ENCODE data around the gene CENPC.

Gene CENPC, protein sequence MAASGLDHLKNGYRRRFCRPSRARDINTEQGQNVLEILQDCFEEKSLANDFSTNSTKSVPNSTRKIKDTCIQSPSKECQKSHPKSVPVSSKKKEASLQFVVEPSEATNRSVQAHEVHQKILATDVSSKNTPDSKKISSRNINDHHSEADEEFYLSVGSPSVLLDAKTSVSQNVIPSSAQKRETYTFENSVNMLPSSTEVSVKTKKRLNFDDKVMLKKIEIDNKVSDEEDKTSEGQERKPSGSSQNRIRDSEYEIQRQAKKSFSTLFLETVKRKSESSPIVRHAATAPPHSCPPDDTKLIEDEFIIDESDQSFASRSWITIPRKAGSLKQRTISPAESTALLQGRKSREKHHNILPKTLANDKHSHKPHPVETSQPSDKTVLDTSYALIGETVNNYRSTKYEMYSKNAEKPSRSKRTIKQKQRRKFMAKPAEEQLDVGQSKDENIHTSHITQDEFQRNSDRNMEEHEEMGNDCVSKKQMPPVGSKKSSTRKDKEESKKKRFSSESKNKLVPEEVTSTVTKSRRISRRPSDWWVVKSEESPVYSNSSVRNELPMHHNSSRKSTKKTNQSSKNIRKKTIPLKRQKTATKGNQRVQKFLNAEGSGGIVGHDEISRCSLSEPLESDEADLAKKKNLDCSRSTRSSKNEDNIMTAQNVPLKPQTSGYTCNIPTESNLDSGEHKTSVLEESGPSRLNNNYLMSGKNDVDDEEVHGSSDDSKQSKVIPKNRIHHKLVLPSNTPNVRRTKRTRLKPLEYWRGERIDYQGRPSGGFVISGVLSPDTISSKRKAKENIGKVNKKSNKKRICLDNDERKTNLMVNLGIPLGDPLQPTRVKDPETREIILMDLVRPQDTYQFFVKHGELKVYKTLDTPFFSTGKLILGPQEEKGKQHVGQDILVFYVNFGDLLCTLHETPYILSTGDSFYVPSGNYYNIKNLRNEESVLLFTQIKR

DNA sequence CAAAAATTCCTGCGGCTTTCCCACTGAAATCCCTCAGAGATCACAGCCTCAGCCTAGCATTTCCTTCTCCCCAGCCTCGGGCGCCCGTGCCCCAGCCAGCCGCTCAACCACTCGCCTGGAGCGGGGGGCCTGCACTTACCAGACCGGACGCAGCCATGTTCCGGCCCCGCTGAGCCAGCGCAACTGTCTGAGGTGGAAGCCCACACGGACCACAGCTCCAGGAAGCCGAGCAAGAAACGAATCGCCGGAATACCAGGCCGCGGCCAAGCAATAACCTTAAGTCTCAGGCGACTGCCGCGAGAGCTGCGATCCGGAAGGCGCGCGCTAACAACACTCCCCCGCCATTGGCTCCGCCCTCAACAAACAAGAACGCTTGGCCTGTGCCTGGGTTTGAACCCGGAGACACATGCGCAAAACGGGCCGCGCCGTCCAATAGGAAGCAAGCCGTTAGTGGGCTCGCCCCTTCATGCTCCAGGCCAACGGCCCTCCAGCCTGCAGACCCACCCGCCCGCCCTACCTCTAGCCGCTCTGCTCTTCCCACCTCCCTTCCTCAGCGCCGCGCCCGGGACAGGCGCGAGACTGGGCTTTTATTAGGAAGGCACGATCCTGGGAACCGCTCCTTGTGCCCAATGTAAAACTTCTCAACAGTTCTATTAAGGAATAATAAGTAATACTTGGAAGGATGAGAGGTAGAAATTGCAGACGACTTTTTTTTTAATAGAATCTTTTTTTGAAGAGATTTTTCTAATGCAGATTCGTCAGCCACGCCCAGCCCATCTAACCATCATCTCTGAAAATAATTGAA is at the start of gene CENPC:
Gene CENPC (minus strand): TSS at position 305 of the 805 bp plus-strand sequence. CDS start 148 bp downstream, at position 157.
- peak; percentile 99 for DNase-seq (ENCODE audit: low spot score)

DNA sequence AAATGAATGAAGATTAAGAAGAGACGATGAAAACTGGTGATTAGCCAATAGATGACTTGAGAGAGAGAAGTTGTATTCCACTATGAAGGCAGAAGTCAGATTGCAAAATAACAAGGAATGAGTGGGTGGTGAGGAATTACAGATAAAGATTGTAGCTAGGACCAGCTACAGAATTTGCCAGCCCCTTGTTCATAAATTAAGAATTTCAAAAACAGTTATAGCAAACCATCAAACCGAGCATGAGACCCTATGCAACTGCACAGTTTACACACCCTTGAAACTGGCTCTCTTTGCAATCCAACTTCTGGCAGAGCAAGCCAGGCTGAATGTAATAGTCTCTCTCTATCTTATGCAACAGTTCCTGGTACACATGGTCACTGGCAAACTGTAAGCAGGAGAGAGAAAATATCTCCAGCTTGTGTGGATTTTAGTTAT is 48.5 kb upstream of the CENPC start:
- no peak for DNase-seq (ENCODE audit: low spot score)

DNA sequence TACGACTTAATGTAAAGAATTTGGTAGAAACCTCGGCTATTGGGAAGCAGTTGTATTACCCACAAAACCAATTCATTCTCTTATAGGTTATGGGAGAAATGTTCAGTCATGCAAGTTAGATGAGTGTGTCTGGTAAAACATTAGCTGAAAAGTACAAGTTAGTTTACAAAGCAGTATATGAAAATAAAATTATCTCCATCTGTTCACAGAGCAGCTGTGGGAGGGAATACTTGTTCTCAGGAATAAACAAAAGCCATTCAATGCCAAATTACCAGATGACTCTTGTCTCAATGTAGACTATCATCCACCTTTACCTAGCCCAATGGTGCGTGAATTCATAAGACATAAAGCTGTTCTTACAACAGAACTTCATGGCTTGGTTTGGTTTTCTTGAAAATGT is 41.9 kb upstream of the CENPC start:
- DNase-seq (ENCODE audit: low spot score) = no peak

DNA sequence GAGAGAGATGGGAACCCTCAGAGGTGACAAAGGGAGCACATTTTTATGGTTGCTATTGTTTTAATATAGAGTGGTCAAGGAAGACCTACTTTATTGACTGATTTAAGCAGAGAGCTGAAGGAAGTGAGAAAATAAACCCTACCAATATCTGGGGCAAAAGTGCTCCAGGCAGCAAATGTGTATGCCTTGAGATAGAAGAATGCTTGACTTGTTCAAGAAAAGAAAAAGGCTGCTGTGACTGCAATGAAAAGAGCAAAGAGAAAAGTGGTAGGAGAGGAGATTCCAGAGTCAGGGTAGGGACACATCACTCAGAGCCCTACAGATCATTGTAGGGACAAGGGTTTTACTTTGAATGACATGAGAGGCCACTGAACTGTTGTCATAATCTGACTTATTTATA is 39.2 kb upstream of the CENPC start:
- DNase-seq (ENCODE audit: low spot score) = no peak

DNA sequence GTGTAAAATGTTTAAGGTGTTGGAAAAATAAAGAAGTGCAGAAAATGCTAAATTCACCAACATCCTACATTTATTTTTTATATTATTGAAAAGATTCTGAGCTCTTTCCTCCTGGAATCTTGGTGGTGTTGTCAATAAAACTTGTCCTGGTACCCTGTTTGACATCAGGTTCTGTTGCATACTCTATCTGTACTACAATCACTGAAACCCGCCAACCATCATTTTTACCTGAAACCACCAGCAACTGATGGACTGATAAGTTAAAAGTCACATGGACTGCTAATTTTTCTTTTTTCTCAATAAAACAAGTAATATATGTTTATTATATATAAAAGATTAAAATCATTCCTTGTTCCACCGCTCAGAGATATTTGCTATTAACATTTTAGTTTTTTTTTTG is 36.6 kb upstream of the CENPC start:
- DNase-seq (ENCODE audit: low spot score) = no peak

DNA sequence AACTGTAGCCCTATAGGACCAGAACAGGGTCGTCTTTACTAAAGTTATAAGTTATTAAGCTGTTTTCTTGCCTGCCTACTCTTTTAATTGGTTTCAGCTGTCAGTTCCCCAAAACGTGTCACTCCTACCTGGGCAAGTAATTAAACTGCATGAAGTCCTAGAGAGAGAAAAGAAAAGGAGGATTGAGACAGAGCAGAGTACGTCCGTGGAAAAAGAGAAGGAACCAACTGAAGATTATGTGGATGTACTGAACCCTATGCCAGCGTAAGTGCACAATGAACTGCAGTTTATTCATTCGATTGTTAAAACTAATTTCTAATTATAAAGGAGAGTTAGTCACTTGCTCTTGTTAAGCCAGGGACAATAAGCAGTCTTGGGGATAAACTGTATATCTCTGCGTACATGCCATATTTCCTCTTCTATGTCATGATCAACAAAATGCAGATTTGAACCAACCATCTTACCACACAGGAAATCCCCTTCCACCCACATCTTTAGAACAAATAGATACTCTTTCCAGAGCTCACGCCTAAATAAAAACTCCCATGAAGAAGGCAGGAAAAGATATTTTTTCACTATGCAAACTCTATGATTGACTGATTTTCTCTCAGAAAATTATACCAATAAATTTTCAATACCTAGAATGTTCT is 36.0 kb upstream of the CENPC start:
- no peak for DNase-seq (ENCODE audit: low spot score)

DNA sequence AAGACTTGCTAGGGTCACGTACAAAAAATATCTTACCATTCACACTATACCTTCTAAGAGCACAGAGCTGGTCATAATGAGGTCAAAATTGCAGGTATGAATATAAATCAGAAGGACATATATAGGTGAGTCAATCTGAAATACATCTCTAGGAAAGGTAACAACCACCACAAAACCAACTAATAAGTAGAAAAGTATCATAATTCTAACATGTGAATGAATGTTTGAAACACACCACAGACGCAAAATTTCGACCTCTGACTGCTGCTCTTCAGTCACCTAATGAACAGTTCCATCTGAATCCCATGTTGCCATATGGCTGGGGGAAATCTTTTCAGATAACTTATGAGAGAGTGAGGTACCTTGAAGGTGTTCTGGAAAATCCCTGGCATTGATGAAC is 35.3 kb upstream of the CENPC start:
- DNase-seq (ENCODE audit: low spot score) = no peak

DNA sequence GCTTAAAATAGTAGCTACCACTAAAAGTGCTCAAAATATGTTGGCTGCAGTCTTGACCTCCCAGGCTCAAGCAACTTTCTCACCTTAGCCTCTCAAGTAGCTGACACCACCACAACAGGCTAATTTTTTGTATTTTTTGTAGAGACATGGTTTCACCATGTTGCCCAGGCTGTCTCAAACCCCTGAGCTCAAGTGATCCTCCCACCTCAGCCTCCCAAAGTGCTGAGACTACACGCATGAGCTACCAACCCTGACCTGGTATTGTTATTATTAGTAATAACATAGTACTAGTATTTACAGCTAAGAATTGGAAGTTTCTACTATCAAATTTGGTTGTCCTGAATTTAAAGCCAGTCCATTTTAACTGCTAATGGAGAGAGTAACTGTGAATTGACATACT is 31.2 kb upstream of the CENPC start:
- DNase-seq (ENCODE audit: low spot score) = no peak

DNA sequence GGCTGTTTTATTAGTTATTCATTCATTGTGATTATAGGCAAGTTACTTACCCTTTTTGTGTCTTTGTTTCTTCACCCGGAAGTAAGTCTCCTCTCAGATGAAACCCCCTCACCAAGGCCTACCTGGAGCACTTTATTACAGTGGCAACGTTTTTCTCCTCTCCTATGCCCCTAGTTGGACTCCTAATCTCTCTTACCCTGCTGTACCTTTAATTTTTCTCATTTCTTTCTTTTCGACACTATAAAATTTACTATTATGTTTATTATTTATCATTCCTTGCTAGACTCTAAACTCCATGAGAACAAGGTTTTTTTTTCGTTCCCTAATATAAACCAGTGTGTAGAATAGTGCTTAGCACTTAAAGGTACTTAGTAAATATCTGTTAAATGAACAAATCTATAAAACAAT is 30.8 kb upstream of the CENPC start:
- no peak for DNase-seq (ENCODE audit: low spot score)

DNA sequence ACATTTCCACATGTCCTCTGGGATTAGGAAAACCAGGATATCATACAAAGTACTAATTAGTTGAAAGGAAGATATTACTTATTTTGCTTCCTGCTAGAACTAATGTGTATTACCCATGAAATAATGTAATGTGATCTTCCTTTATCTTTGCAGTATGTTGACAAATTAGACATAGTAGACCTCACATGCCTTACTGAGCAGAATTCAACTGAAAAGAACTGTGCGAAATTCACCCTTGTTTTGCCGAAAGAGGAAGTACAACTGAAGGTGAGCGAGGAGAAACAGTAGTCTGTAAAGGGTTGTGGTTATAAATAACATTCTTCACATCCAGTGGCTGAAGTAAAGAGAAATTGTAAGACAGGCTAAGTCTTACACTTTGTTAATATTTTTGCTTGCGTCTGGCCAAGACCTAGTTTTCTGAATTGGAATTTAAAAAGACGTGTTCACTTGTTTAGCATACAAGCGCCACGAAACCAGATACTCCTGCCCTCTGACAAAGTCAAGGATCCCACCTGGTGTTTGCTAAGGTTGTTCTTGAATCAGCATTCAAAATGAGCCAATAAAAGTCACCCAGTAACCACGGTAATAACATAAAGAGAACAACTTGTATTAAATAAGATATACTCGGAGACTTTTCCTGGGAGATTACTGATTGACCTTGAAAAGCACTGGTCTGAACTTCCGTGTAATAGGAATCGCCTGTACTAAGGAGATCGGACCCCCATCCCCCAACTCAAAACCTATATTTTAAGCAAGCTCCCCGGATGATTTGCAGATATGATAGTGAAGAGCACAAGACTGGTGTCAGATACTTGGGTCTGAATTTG is 30.1 kb upstream of the CENPC start:
- peak; percentile 87 for DNase-seq (ENCODE audit: low spot score)

DNA sequence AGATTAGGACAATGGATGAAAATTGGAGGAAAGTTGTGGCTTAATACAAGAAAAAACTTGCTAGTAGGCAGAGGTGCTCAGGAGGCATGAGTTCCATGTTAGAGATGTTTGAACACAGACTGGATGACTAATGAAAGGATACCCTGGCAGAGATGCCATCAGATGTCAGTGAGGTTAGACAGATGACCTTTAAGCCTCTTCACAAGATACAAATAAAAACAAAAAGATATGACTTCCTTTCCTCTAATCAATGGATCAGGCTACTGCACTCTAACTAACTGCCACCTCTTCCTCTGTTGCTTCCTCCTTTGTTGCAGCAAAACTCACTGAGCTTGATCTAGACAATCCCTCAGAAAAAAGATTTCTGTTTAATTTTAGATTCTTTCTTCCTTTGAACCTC is 27.9 kb upstream of the CENPC start:
- no peak for DNase-seq (ENCODE audit: low spot score)

DNA sequence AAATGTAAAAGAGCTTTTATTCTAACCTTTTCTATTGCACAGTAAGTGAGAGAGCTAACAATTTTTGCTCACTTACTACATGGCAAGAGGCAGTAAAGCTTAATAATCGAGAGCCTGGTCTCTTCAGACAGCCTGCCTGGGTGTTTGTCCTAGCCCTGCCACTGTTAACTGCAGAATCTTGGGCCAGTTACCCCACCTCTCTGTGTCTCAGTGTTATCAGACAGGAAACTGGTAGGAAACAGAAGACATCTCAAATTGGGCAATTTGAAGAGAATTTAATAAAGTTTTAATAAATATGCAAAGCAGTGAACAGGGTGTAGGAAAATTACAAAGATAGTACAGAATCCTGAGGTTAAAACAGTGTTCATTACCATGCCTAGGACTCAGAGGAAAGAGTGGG is 26.7 kb upstream of the CENPC start:
- DNase-seq (ENCODE audit: low spot score) = no peak

DNA sequence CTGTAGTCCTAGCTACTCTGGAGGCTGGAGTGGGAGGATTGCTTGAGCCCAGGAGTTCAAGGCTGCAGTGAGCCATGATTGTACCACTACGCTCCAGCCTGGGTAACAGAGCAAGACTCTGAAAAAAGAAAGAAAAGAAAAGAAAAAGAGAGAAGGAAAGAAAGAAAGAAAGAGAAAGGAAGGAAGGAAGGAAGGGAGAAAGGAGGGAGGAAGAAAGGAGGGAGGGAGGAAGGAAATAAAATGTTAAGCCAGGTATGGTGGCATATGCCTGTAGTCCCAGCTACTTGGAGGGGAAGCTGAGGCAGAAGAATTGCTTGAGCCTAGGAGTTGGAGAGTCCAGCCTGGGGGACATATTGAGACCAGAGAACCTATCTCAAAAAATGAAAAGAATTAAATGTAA is 25.2 kb upstream of the CENPC start:
- DNase-seq (ENCODE audit: low spot score) = no peak

DNA sequence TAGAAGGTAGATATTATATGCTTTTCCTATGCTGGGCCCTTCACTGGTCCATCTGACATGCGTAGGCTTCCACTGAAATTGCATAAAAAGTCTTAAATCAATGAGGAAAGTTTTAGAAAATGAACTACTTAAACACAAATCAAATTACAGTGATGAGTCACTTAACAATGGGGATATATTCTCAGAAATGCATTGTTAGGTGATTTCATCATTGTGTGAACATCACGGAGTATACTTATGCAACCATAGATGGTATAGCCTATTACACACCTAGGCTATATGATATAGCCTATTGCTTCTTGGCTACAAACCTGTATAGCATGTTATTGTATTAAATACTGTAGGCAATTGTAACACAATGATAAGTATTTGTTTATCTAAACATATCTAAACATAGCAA is 23.5 kb upstream of the CENPC start:
- no peak for DNase-seq (ENCODE audit: low spot score)

DNA sequence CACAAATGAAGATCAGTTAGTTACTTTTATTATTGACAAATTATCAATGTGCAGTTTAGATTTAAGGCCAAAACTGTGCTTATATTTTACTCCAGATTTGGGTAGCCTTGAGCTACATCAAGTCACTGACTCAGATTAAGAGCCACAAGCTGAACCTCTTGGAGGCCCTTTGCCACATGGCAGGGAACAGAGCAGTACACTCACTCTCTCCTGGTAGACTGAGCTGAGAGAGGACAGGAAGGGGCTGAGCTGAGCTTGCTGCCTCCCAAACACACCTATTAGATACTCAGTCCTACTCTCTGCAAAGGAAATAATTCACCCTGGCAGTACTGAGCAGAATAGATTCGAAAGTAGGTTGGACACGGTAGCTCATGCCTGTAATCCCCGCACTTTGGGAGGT is 21.0 kb upstream of the CENPC start:
- no peak for DNase-seq (ENCODE audit: low spot score)

DNA sequence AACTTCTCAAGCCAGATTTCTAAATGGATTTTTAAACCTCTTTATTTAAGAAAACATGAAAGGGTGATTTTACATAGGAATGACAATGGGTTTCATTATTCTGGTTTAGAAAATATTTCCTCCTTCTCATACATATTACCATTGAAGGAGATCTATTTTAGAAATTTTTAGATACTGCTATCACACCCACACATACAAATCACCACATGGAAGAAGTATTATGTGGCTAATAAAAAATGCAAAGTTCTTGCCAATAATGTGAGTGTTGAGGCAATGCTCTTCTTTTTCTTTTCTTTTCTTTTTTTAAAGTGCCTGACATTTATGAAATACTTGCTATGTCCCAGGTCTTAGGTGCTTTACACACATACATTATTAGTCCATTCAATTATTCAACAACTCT is 20.0 kb upstream of the CENPC start:
- DNase-seq (ENCODE audit: low spot score) = no peak

DNA sequence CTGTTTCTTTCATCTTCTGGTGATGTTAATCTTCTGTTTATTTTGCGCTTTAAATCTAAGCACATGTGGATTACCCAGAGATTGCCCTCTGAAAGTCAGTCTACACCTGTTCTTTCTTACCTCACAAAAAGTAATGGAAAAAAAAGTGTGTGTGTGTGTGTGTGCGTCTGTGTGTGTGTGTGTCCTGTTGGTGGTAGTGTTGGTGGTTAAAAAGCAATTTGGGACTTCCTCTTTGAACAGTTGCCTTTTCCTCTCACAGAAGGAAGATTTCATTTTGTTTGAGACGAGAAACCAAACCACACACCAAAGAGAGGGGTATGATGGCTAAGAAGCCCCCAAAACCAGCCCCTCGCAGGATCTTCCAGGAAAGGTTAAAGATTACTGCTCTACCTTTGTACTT is 13.2 kb upstream of the CENPC start, which contains the start of gene STAP1:
Gene STAP1 (plus strand): TSS at position 235 of the 400 bp plus-strand sequence. CDS start 83 bp downstream, at position 318.
- peak; percentile 82 for DNase-seq (ENCODE audit: low spot score)

DNA sequence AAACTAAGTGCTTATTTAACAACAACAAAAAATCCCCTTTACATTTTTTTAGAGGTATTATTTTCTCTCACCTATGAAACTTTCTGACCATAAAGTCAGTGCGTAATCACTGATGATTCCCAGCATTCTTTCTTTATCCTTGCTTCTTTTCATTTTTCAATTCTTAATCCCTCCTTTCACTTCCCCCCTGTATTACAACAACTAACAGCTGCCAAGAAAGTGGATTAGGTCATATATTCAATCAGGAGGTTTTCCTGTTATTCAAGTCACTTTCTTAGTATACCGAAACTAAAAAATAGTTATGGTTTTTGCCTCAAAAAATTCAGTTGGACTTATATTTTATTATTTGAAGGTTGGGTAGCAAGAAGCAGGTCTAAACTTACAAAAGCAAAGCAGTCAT is 11.1 kb upstream of the CENPC start:
- no peak for DNase-seq (ENCODE audit: low spot score)

DNA sequence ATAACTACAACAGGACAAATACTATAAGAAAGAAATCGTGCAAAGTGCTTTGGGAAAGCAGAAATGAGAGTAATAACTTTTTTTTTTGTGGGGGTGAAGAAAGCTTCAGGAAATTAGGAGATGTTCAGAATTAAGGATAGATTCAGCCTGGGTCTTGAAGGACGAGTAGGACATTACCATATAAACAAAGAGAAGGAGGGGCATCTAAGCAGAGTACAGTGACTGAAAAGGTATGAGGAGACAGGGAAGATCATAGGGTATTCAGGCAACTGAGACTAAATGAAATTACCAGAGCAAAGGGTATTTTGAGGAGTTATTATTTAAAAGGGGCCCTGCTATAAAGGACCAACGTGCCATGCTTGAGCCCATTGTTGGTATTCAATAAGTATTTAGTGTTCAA is 10.1 kb upstream of the CENPC start:
- DNase-seq (ENCODE audit: low spot score) = no peak

DNA sequence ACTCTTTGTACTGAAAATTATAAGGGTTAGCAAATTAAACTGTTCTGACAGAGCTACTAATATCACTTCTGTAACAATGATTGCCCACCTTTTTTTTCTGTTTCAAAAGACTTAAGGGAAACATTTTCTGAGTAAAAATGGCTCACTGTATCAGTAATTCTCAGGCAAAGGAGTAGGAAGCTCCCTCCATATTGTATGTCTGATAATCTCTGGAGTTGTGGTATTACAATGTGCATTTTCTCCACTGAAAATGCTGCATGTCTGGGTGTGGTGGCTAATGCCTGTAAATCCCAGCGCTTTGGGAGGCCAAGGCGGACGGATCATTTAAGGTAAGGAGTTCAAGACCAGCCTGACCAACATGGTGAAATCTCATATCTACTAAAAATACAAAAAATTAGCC is 8.8 kb upstream of the CENPC start:
- DNase-seq (ENCODE audit: low spot score) = no peak

All from NAMALWA (cell line).